GM18499 (cell line): ENCODE data around the gene GNRH2.
"Not testable (repeated sequence)": the region's sequence is repeated elsewhere in the genome, so short reads cannot be mapped to it uniquely, and the experiment has no call there.

Experiments
- ATAC-seq: cut with Tn5 transposase; IDR thresholded peaks from one replicate; pipeline ENCODE4 v1.9.1; 2021; ENCODE audit warnings: moderate number of reproducible peaks; ENCODE audit not compliant: insufficient read depth, unreplicated experiment

Gene GNRH2

DNA sequence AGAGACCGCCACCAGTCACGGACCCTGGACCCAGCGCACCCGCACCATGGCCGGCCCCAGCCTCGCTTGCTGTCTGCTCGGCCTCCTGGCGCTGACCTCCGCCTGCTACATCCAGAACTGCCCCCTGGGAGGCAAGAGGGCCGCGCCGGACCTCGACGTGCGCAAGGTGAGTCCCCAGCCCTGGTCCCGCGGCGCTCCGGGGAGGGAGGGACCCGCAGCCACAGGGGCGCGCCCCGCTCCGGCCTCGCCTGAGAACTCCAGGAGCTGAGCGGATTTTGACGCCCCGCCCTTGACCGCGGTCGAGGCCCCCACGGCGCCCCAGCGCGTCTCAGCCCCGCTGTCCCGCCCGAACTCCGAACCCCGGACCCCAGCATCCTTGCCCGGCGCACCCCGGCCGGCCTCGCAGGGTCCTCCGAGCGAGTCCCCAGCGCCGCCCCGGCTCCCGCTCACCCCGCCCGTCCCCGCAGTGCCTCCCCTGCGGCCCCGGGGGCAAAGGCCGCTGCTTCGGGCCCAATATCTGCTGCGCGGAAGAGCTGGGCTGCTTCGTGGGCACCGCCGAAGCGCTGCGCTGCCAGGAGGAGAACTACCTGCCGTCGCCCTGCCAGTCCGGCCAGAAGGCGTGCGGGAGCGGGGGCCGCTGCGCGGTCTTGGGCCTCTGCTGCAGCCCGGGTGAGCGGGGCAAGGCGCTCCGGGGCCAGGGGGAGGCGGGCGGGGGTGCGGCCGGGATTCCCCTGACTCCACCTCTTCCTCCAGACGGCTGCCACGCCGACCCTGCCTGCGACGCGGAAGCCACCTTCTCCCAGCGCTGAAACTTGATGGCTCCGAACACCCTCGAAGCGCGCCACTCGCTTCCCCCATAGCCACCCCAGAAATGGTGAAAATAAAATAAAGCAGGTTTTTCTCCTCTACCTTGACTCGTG, 28.4 kb downstream of the GNRH2 start, which contains the start of gene OXT:
TSS of gene OXT (plus strand) at position 11 of the 920 bp plus-strand sequence. CDS start at position 47, 36 bp downstream.
- ATAC-seq, result no peak

GRCh38 chr20:3072530-3073250, 29.3 kb downstream of the GNRH2 start:
- ATAC-seq, result no peak

- not testable (repeated sequence) for ATAC-seq
Measured at GRCh38 chr20:3073251-3073643, 29.8 kb downstream of the GNRH2 start.

- no peak for ATAC-seq
Measured at GRCh38 chr20:3074812-3075211, 31.4 kb downstream of the GNRH2 start.

DNA sequence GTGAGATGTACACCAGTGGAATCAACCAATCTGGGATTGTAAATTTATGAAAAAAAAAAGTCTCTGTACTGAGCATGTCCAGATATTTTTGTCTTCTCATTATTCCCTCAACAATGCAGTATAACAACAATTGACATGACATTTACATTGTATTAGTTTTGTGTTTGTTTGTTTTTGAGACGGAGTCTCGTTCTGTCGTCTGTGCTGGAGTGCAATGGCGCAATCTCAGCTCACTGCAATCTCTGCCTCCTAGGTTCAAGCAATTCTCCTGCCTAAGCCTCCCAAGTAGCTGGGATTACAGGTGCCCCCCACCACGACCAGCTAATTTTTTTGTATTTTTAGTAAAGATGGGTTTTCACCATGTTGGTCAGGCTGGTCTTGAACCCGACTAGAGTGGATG, 31.9 kb downstream of the GNRH2 start:
- not testable (repeated sequence) for ATAC-seq

GRCh38 chr20:3077618-3078134, 34.3 kb downstream of the GNRH2 start:
- ATAC-seq, result no peak

GRCh38 chr20:3080939-3081388, 37.5 kb downstream of the GNRH2 start:
- no peak for ATAC-seq

DNA sequence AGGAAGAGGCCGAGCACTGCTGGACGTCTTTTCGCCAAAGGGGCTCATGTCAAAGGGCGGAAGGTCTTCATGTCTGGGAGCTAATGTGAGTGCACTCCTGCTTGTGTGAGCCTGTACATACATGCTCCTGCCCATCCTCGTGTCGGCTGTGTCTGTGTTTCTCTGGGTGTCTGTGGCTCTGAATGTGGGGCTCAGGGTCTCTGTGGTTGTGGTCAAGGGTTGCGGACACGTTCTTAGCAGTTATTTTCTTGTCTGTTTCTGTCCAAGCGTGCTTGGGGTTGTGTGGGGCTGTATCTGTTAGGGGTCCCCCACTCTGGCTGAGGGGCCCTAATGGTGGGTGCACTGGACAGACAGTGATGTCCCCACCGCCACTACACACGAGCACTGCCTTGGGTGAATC, 38.2 kb downstream of the GNRH2 start:
- no peak for ATAC-seq

GRCh38 chr20:3082306-3082951, 39.0 kb downstream of the GNRH2 start:
- no peak for ATAC-seq

- no peak for ATAC-seq
Measured at GRCh38 chr20:3082955-3083952, 39.8 kb downstream of the GNRH2 start.

DNA sequence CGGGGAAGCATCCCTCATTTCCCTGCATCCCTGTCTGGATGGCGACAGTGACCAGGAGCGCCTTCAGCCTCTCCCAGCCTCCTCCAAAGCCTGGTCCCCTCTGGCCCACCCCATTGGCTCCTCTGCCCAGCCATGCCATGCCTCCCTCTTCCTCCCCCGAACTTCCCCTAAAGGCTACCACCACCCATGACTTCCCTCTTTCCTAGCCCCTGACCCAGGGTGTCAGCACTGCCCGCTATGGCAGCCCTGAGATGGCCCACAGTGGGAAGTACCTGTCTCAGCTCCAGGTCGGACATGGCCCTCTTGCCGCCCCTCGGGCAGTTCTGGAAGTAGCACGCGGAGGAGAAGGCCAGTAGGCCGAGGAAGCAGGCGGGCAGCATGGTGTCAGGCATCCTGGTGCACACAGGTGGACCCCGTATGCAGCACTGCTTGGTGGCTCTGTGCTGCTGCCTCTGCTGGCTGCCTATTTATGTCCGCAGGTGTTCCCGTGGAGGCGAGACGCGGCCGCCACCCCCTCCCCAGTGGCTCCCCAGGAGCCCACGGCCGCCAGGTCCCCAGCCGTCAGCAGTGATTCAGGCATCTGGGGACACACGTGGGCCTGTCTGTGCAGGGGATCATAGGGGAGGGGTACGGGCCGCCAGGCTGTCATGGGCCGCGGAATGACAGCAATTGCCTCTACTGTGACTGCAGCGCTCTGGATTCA, 41.0 kb downstream of the GNRH2 start, which contains the start of gene AVP:
TSS of gene AVP (minus strand) at position 442 of the 703 bp plus-strand sequence. CDS start at position 392, 50 bp downstream.
- no peak for ATAC-seq

DNA sequence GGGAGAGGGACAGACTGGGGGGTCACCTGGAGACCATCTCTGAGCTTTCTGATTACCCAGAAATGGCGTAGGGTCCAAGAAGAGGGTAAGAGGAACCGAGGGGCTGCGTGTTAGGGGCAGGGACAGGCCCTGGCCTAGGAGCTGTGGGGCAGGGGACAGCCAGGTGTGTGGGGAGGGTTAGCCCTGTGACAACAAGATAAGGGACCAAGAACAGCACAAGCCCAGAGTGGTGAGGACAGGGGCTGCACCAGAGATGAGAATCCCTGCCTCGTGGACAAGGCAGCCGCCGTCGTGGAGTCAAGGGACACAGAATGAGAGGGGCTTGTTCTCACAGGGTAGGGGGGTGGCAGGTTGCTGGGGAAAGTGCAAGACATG, 41.6 kb downstream of the GNRH2 start:
- no peak for ATAC-seq

DNA sequence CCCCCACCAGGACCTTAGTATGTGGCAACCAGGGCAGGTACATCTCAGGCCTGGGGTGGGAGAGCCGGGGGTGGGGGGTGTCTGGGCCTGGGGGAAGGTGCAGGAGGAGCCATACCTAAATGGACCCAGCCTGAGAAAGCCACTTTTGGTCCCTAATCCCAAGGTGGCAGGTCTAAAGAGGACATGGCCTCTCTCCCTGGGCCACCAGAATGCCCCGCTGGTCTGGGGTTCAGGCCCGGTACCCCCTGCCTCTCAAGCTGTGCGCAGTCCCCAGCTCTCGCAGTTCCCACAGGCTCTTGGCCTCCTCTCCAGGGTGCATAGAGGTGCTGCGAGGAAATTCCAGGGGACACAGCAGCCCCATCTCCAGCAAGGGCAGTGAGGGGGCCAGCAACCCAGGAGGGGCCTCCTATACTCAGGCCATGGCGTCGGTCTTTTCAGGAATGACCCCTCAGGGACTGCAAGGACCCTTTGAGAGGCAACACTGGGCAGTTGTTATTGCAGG, 42.2 kb downstream of the GNRH2 start:
- ATAC-seq, result no peak

- no peak for ATAC-seq
Measured at GRCh38 chr20:3088031-3088430, 44.6 kb downstream of the GNRH2 start.

GRCh38 chr20:3090565-3090964, 47.1 kb downstream of the GNRH2 start:
- no peak for ATAC-seq

GRCh38 chr20:3092611-3093379, 49.4 kb downstream of the GNRH2 start:
- ATAC-seq, result no peak

DNA sequence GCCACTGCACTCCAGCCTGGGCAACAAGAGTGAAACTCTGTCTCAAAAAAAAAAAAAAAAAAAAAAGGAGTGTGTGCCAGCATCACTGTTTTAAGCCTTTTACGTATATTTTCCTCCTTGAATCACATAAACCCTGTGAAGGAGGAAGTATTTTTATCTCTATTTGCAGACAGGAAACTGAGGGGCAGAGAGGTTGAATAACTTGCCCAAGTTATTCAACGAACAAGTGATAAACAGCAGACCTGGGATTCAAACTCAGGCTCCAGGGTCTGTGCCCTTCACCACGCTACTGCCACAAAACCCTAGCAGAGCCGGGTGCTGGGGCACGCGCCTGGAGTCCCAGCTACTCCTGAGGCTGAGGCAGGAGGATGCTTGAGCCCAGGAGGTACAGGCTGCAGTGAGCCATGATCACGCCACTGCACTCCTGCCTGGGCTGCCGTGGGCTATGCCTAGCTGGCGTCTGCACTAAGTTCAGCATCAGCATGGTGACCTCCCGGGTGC, 50.5 kb downstream of the GNRH2 start:
- ATAC-seq, result no peak
